ENCODE data around the gene PPFIA1.
"Not testable (repeated sequence)": the region's sequence is repeated elsewhere in the genome, so short reads cannot be mapped to it uniquely, and the experiment has no call there.

The PPFIA1 gene

DNA sequence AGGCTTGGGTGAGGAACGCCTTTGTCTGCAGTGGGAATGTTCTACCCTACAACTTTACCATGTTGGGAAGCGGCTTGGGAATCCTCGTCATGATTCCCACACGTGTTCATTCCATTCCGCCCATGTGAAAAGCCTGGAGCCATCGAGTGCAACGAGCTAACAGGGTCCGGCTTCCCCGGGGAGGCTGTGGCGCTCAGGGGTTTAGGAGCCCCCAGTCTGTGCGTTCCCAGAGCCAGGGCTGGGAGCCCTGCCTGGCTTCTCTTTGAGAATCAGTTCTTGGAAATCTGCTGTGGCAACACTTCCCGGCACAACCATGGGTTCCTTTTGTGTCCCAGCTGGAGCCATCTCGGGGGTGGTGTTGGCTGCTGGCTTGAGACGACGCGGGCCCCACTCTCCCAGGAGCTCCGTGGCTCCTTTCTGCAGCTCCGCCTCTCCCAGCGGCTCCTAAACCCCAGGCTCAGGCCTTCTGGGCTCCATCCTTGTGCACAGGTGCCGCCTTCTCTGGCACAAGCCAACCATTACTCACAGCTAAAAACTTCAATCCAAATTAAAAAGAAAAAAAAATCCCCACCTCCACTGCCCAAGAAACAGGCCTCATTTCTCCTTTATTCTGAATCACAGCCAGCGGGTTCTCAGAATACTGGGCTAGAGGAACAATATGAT lies 18.7 kb upstream of the PPFIA1 start:
- no peak for DNase-seq (ENCODE audit: low read depth, low spot score)

DNA sequence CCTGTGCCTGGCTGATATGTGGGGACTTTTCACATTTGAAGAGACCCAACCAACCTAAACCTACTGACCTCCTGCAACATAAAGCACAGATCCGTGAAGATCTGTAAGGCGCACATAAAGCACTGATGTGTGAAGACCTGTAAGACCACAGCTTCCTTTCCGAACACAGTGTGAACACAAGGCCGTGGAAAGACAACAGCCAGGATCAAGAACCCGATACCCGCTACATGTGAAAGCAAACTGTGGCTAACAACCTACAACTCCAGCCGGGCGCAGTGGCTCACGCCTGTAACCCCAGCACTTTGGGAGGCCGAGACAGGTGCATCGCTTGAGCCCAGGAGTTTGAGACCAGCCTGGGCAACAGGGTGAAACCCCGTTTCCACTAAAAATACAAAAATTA lies 17.6 kb upstream of the PPFIA1 start:
- DNase-seq (ENCODE audit: low read depth, low spot score), result no peak

DNA sequence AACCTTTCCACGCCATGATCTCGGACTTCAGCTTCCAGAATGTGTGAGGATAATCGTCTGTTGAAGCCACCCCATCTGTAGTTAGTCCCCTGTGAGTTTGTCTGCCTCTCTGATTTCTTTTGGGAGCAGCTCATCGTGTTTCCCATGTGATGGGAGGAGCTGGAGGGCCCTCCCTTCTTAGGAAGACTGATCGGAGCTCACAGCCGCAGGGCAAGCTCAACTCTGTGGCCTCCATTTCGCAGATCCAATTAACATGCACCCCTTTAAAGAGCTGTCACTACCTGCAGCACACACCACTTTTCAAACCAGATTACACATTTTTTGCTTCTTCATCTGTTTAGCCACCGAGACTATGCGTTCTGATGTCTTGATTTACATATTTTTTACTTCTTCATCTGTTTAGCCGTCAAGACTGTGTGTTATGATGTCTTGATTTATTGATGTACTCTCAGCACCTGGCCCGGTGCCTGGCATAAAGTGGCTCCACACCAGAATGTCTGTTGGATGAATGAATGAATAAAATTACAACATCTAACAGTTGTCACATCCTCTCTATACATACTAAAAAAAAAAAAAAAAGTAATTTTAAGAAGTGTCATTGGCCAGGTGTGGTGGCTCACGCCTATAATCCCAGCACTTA lies 14.9 kb upstream of the PPFIA1 start:
- DNase-seq (ENCODE audit: low read depth, low spot score), result no peak

DNA sequence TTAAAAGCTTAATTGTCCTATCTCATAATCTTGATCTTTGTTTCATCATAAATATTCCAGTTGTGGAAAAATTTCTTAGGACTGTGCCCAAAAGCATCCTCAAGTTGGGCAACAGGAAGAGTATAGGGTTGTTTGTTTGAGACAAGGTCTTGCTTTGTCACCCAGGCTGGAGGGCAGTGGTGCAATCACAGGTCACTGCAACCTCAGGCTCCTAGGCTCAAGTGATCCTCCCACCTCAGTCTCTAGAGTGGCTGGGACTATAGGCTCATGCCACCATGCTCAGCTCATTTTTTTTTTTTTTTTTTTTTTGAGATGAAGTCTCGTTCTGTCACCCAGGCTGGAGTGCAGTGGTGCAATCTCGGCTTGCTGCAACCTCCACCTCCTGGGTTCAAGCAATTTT lies 11.4 kb upstream of the PPFIA1 start:
- not testable (repeated sequence) for DNase-seq (ENCODE audit: low read depth, low spot score)

DNA sequence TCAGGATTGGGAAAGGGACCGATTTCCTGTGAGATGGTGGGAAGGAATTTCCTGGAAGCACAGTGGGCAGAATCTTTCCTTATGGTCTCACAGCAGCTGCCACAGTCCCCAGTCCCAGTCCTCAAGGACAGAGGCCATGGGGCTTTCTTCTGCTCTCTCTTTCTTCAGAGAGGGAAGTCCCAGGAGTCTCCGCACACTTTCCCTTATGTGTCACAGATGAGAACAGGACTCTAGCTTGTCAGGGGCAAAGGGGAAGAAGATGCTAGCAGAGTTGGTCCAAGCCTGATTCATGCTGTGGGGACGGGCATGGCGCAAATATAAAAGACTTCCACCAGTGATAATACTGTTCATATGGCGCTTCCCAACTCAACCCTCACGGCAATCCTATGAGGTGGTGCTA lies 7.5 kb upstream of the PPFIA1 start:
- no peak for DNase-seq (ENCODE audit: low read depth, low spot score)

DNA sequence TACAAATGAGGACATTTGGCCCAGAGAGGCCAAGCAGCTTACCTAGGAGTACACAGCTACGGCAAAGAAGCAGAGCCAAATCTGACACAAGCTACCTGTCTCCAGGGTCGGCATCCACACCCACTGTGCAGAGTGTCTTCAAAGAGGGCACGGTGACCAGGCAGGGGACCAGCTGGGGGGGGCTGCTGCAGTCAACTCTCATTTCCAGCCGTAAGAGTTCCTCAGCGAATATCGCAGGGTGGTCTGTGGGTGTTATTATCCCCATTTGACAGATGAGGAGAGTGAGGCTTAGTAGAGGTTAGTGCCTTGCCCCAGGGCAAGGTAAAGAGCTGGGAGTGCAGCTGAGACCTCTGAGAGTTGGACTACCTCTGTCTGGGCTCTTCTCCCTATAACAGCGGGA lies 7.1 kb upstream of the PPFIA1 start:
- no peak for DNase-seq (ENCODE audit: low read depth, low spot score)

DNA sequence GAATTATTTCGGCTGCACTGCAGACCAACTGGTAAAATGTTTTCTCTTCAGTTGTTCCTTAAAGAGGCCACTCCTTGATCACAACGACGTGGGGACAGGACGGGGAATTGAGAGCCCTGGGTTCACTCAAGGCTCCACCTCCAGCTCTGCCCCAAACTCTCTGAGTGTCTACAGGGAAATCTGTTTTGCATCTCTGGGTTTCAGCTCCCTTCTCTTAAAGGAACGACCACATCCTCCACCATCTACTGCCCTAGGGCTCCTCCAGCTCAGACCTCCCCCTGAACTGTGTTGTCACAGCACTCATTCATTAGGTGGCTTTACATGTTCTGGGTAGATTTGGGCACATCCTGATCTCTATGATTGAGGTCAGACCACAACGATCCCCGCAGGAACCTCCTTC lies 5.1 kb upstream of the PPFIA1 start:
- DNase-seq (ENCODE audit: low read depth, low spot score), result no peak

DNA sequence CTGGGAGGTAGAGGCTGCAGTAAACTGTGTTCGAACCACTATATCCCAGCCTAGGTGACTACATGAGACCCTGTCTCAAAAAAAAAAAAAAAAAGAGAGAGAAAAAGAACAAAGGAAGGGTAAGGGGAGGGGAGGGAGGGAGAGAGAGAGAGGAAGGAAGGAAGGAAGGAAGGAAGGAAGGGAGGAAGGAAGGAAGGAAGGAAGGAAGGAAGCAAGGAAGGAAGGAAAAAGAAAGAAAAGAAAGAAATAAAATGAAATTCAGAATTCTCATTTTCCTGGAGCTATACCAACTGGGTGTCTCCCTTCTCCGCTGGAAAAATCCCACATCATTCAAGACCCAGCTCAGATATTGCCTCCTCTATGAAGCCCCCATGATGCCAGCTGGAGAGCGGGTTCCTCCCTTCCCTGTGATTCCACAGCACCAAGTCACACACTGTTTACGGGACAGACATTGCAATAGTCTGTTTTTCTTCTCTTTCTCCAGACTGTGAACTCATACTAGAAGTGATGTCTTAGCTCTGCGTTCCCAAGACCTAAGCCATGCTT lies 3.0 kb upstream of the PPFIA1 start:
- no peak for DNase-seq (ENCODE audit: low read depth, low spot score)

DNA sequence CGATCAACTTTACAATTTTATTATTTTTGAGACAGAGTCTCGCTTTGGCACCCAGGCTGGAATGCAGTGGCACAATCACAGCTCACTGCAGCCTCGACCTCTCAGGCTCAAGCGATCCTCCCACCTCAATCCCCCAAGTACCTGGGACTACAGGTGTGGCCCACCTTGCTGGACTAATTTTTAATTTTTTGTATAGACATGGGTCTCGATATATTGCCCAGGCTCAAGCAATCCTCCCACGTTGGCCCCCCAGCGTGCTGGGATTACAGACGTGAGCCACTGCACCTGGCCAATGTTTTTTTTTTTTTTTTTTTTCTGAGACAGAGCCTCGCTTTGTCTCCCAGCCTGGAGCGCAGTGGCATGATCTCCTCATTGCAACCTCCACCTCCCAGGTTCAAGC lies 2.0 kb upstream of the PPFIA1 start:
- DNase-seq (ENCODE audit: low read depth, low spot score), result no peak

DNA sequence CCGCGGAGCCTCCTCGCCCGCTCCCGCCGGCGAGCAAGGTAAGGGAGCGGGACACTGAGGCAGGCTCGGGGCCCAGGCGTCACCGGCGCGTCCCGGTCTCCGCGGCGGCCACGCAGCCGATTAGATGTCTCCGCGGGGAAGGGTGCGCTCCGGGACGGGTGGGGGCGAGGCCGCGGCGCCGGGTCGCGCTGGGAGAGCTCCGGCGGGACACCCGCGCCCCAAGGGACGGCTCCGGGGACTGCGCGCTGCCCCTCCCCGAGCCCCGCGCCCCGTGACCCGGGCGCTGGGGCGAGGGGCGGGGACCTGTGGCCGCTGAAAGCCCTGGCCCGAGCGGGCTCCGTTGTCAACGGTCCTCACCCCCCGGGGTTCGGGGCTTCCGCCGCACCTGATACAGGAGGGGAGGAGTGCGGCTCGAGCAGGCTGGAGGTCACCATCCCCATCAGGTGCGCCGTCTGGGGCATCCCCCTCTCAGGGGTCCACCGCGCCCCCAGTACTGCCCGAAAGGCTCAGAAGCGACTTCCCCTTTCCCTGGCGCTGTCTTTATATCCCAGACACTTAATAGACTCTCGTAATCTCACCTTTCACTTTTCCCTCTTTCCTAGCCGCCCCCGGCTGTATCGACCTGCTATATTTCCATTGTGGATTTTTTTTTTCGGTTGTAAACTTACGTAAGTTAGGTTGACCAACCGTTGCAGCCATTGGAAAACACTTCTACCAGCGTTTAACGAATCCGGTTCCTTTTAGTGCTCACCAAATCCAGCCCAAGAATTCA lies 573 bp downstream of the PPFIA1 start:
- no peak for DNase-seq (ENCODE audit: low read depth, low spot score)

DNA sequence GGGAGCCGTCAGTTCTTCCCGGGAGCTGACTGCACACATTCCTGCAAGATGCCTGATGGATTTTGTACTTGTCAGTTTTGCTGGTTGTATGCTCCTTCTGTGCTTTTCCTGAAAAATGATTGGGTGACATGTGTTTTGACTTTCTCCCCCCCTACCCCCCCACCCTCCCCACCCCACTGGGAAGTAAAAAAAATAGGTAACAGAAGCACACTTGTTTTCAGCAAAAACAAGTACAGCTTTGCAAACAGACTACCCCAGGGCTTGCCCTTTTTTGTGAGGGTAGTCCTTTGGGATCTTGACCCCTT lies 1.1 kb downstream of the PPFIA1 start:
- DNase-seq (ENCODE audit: low read depth, low spot score), result no peak

DNA sequence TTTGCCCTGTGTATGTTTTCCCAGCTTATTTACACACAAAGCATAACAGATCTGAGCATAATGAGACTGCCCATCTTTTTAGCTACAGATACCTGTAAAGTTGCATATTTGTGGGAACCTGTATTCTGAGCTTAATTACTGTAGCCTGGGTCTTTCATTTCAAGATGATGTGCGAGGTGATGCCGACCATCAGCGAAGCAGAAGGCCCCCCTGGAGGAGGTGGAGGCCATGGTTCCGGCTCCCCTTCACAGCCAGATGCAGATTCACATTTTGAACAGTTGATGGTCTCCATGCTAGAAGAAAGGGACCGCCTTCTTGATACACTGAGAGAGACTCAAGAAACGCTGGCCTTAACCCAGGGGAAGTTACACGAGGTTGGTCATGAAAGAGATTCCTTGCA lies 1.5 kb downstream of the PPFIA1 start:
- no peak for DNase-seq (ENCODE audit: low read depth, low spot score)

DNA sequence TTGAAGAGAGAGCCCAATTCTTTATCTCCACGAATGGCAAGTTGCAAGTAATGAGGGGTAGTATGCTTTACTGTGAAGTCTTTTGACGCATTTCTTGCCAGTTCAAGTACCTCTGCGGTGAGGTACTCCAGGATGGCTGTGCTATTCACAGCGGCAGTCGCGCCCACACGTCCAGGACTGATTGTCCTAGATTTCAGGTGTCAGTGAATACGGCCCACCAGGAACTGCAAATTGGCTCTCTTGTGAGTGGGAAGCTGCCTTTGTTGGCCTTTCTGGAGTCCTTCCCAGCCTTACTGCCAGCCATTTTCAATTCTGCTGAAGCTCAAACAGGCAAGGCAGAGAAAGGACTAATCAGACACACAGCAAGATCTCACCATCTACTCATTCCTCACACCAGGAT lies 8.5 kb downstream of the PPFIA1 start:
- DNase-seq (ENCODE audit: low read depth, low spot score), result no peak

DNA sequence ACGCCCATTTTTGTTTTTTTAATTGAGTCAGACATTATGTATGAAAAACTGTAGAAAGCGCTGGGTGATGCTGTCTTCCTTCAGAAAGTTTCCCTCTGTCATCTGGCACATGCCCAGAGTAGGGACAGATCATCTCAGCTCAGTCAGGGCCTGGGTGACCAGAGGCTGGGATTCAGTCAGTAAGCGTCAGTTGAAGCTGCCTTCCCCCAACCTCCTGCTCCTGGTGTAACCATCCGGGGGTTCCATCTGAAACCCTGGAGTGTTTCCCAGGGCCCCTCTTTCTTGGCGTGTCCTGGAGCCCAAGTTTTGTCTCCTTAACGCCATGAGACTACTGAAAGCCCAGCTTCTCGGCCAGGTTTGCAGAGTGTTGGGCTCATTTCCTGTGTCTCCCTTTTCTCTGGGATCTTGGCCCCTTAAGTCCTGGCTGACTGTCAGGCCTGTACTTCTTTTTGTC lies 10.7 kb downstream of the PPFIA1 start:
- no peak for DNase-seq (ENCODE audit: low read depth, low spot score)

DNA sequence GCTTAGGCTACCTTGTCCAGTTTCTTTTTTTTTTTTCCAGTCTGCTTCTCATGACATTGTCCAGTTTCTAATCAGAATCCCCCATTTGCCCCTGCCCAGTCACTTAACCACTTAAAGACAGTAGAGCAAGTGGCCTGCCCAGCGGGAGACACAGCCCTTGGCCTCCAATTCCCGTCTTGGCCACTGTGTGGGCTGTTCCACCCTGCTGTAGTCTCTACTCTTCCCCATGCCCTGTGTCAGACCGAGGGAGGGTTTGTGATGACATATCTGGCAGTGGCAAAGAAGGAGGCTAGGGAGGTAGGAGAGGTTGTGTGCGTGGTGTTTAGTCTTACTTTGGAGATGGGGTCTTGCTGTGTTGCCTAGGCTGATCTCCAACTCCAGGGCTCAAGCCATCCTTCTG lies 11.5 kb downstream of the PPFIA1 start:
- no peak for DNase-seq (ENCODE audit: low read depth, low spot score)

DNA sequence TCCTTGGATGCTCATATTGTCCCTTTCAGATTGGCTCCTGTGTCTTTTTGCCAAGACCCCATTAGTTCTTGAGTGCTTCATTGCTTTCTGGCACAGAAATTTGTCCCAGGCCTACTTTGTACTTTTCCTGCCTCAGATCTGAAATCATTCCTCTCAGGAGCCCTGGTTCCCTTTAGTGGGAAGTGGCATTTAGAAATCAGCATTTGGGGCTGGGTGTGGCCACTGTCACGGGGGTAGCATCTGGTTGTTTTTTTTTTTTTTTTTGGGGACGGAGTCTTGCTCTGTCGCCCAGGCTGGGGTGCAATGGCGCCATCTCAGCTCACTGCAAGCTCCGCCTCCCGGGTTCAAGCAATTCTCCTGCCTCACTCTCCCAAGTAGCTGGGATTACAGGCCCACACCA lies 18.2 kb downstream of the PPFIA1 start:
- no peak for DNase-seq (ENCODE audit: low read depth, low spot score)

DNA sequence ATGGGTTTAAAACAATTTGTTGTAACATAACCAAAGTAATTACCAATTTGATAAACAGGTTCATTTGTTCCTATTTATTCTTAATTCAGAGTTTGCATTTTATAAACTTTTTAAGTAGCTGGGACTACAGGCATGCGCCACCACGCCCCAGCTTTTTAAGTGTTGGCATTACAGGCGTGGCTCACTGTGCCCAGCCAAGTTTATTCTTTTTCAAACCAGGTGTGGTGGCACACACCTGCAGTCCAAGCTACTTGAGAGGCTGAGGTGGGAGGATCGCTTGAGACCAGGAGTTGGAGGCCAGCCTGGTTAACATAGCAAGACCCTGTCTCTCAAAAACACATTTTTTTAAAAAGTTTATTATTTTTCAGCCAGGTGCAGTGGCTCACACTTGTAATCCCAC lies 19.1 kb downstream of the PPFIA1 start:
- no peak for DNase-seq (ENCODE audit: low read depth, low spot score)

DNA sequence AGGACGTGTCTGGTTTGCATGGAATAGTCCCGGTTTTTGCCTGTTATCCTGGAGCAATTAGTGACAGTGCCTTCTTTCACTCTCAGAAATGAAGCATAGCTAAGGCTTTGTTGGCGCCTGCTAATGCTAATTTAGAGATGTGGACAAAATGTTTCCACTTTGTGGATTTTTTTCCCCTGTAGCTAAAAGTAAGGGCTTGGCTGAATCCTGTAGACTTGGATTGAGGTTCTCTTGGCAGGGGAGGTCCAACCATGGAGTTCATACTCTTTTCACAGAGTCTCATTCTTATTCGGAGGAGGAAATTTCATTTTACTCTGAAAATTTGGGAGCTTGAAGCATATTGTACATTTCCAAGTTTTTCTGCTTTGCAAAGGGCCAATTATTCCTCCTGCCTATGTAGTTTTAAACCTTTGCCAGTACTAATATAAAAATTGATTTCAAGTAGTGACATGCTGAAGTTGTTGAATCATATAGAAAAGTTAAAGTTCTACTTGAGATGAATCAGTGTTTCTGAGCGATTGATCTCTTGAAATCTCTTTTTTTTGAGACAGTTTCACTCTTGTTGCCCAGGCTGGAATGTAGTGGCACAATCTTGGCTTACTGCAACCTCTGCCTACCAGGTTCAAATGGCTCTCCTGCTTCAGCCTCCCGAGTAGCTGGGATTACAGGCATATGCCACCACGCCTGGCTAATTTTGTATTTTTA lies 20.0 kb downstream of the PPFIA1 start:
- DNase-seq (ENCODE audit: low read depth, low spot score), result no peak

DNA sequence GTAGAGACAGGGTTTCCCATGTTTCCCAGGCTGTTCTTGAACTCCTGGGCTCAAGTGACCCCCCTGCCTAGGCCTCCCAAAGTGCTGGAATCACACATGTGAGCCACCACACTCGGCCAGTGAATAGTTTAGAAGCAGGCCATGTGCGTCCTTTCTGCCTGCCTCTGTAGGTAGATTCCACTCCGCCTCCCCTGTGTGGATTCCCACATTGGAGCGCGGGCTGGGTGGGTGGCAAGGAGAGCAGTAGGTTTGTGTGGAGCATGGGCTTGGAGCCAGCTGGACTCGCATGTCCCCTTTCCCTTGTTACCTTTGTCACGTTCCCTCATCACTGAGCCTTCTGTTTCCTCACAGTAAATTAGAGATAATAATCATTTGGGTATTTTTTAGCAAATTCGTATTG lies 21.7 kb downstream of the PPFIA1 start:
- DNase-seq (ENCODE audit: low read depth, low spot score), result no peak

DNA sequence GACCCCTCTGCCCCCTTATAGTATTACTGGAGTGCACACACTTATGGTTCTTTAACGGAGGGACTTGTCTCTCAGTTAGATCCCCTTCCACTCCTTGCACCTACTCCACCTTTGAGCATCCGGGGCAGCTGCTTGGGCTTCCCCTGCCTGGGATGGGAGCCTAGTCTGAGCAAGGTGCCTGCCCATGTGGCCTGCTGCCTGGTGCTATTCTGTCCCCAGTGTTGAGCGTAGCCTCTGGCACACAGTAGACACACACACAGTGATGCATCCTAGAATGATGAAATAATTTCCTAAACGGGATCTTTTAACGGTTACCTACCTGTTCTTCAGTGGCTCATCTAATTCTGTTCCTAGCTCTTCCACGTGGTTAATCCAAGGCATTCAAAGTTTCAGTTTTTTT lies 22.4 kb downstream of the PPFIA1 start:
- DNase-seq (ENCODE audit: low read depth, low spot score), result no peak

DNA sequence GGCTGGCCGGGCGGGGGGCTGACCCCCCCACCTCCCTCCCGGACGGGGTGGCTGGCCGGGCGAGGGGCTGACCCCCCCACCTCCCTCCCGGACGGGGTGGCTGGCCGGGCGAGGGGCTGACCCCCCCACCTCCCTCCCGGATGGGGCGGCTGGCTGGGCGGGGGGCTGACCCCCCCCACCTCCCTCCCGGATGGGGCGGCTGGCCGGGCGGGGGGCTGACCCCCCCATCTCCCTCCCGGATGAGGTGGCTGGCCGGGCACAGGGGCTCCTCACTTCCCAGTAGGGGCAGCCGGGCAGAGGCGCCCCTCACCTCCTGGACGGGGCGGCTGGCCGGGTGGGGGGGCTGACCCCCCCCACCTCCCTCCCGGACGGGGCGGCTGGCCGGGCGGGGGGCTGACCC lies 24.7 kb downstream of the PPFIA1 start:
- DNase-seq (ENCODE audit: low read depth, low spot score), result not testable (repeated sequence)

DNA sequence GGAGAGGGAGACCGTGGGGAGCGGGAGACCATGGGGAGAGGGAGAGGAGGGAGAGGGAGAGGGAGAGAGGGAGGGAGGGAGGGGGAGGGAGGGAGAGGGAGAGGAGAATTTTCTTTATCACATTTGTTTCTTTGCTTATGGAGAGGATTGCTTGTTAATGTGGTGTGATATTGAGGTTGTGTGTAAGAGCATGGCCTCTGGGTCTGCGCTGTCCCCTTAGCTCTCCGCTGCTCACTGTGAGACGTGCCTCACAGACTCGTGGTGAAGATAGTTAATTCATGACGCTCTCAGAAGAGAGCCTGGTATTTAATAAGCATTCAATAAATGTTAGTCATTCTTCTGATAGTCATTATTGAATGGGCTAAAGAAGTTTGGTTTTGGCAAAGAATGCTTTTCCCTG lies 26.2 kb downstream of the PPFIA1 start:
- no peak for DNase-seq (ENCODE audit: low read depth, low spot score)
